Skin epidermis (tissue), 12 donors: ENCODE data around the gene NT5DC2.
"Not testable (repeated sequence)": the region's sequence is repeated elsewhere in the genome, so short reads cannot be mapped to it uniquely, and the experiment has no call there.

Source experiments
- H3K27ac ChIP-seq, 21 experiments: fragments of 200-600 bp; sonication (generic) in 11 of 21; one replicate each; pipeline ENCODE4 v1.5.0; 2020; ENCODE audit warnings: mild to moderate bottlenecking in 3 of 21, inconsistent platforms in 2 of 21, moderate library complexity in 2 of 21
- H3K4me3 ChIP-seq, 7 experiments: fragments of 200-600 bp; sonication (generic) in 2 of 7; one replicate each; pipeline ENCODE4 v1.5.0; 2020; ENCODE audit warnings: inconsistent platforms in 2 of 7, mild to moderate bottlenecking in 2 of 7, moderate library complexity in 1 of 7

The NT5DC2 gene

GRCh38 chr3:52527732-52528585 is 5.7 kb downstream of the NT5DC2 start:
- H3K27ac ChIP-seq, result peak overlapping the region in 1 of 21 experiments; percentile 3
- H3K4me3 ChIP-seq, result no peak overlapping the region

- H3K27ac ChIP-seq, result peak overlapping the region in 1 of 21 experiments; percentile 61
- no peak overlapping the region for H3K4me3 ChIP-seq
Measured at GRCh38 chr3:52527039-52527731, 6.5 kb downstream of the NT5DC2 start.

DNA sequence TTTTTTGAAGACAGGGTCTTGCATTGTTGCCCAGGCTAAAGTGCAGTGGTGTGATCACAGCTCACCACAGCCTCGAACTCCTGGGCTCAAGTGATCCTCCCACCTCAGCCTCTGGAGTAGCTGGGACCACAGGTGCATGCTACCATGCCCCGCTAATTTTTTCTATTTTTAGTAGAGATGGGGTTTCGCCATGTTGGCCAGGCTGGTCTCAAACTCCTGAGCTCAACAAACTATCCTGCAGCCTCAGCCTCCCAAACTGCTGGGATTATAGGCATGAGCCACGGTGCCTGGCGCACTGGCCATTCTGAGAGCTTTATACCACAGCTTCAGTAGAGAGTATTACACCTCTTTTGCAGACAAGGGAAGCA is 7.0 kb downstream of the NT5DC2 start:
- not testable (repeated sequence) for H3K4me3 ChIP-seq
- peak overlapping the region in 3 of 21 experiments; percentile 1 to 69 (median 6) for H3K27ac ChIP-seq

- H3K4me3 ChIP-seq, result no peak overlapping the region
- H3K27ac ChIP-seq, result peak overlapping the region in 16 of 21 experiments; percentile 1 to 76 (median 56)
Measured at GRCh38 chr3:52525680-52526561, 7.7 kb downstream of the NT5DC2 start.

DNA sequence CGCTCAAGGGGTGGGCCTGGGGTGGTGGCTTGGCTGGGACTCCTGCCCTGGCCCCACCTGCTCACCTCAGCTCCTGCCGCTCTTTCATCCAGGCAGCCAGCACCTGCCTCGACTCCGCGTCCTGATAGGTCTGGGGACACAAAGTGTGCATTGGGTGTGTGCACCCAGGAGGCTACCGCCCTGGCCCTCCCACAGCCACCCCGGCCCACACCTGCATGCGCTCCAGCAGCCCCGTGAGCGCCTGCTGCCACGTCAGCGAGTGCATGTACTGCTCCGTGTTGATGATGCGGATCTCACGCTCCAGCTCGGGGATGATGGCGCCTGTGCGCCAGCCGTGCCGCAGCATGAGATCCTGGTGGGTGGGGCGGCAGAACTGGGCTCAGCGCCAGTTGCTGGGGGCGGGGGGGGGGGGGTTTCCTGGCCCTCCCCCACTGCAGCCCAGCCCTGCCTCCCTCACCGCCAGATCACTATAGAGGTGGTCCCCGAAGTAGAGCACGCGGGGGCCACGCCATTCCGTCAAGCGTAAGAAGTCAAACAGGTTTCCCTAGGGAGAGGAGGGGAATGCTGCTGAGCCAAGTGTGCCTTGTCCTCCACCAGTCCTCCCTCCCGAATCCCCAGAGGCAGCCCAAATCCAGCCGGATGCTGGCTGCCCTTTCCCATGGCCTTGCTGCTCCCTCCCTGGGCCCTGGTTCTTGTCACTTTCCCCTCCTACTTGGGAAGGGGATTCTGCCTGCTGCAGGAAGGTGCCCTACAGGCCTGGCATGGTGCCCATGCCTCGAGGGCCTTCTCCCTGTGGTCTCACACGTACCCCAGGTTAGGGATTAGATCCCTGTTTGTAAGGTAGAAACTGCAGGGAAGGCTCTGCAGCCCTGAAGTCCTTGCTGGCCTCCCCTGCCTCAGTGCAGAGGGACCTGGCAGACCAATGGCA is 8.6 kb downstream of the NT5DC2 start:
- Histone ChIP-seq H3K27ac (peak overlapping the region in 16 of 21 experiments; percentile 1 to 76 (median 56)), H3K4me3 (peak overlapping the region in 1 of 7 experiments; percentile 7)

DNA sequence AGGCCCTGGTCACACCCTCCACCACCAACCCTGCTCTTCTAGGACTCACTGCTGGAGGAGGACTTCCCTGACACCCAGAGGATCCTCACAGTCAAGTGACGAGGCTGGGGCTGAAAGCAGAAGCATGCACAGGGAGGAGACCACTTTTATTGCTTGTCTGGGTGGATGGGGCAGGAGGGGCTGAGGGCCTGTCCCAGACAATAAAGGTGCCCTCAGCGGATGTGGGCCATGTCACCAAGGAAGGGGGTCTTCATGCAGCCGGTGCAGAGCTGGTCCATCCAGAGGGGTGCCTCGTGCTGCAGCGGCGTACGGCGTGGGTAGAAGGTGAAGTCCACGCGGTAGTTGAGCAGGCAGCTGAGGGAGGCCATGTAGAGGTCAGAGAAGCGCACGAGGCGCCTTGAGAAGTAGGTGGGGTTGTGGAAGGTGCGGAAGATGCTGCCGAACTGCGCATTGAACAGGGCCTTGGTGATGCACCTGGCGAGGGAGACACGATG is 9.4 kb downstream of the NT5DC2 start:
- no peak overlapping the region for H3K4me3 ChIP-seq

GRCh38 chr3:52523386-52524257 is 10.0 kb downstream of the NT5DC2 start:
- Histone ChIP-seq H3K27ac (no peak overlapping the region), H3K4me3 (no peak overlapping the region)

More for the DNA sequence above, 9.4 kb downstream of the NT5DC2 start:
- peak overlapping the region in 8 of 21 experiments; percentile 6 to 76 (median 62) for H3K27ac ChIP-seq

- no peak overlapping the region for H3K27ac ChIP-seq
- no peak overlapping the region for H3K4me3 ChIP-seq
Measured at GRCh38 chr3:52522651-52523251, 10.9 kb downstream of the NT5DC2 start.

GRCh38 chr3:52521881-52522650 is 11.6 kb downstream of the NT5DC2 start:
- H3K27ac ChIP-seq, result no peak overlapping the region
- H3K4me3 ChIP-seq, result no peak overlapping the region

DNA sequence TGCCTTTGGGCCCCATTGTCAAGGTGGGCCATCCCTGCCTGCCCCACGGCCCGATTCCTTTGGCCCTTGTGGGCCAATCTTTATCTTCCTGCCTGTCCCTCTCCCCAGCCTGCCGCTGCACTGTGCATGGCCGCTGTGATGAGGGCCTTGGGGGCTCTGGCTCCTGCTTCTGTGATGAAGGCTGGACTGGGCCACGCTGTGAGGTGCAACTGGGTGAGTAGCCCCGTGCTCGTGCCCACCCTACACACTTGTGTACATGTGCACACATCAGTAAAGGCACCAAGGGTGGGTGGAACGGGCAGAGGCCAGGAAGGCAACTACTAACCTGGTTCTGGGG is 12.2 kb downstream of the NT5DC2 start:
- Histone ChIP-seq H3K27ac (no peak overlapping the region), H3K4me3 (no peak overlapping the region)

DNA sequence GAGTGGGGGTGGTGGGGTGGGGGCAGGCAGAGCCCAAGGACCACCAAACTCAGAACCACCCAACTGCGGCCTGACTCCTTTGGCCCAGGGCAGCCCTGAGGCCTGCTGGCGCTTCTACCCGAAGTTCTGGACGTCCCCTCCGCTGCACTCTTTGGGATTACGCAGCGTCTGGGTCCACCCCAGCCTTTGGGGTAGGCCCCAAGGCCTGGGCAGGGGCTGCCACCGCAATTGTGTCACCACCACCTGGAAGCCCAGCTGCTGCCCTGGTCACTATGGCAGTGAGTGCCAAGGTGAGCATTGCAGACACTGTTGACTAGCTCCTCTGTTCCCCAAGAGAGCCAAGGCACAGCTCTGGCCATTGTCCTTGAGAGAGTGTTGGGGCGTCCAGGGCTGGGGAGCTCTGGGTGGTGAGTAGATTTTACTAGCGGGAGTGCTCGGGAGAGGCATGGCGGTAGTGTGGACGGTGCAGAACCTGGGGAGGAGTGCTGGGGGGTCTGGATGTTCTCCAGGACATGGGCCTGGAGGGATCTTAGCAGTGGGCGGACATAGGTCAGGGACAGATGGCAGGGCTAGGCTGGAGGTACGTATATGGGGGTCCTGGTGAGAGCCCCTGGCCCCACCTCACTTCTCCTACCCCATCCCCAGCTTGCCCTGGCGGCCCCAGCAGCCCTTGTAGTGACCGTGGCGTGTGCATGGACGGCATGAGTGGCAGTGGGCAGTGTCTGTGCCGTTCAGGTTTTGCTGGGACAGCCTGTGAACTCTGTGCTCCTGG is 12.8 kb downstream of the NT5DC2 start:
- Histone ChIP-seq H3K4me3 (no peak overlapping the region), H3K27ac (no peak overlapping the region)

GRCh38 chr3:52520141-52520667 is 13.5 kb downstream of the NT5DC2 start:
- Histone ChIP-seq H3K27ac (no peak overlapping the region), H3K4me3 (no peak overlapping the region)

GRCh38 chr3:52519445-52520140 is 14.1 kb downstream of the NT5DC2 start:
- no peak overlapping the region for H3K4me3 ChIP-seq
- H3K27ac ChIP-seq, result no peak overlapping the region

DNA sequence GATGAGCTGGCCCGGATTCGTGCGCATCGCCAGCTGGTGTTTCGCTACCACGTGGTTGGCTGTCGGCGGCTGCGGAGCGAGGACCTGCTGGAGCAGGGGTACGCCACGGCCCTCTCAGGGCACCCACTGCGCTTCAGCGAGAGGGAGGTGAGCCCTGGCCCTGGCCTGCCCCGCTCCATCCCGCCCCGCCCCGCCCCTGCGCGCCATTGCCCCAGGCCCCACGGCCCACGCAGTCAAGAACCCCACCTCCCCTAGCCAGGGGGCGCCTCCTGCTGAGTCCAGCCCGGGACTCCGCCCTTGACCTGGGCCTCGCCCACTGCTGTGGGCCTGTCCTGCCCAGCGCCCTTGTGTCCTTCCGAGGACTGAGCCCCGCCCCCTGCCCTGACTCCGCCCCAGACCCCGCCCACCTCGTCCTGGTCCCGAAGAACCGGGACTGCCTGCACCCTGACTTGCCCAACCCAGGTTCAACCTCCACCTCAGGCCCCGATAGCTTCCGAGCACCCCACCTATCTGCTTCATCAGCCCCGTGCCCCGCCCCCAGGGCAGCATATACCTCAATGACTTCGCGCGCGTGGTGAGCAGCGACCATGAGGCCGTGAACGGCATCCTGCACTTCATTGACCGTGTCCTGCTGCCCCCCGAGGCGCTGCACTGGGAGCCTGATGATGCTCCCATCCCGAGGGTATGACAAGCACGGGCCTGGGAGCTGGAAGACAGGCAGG is 14.8 kb downstream of the NT5DC2 start:
- Histone ChIP-seq H3K4me3 (peak overlapping the region in 3 of 7 experiments; percentile 0 to 14 (median 4)), H3K27ac (peak overlapping the region in 1 of 21 experiments; percentile 15)
